Astrocyte of the cerebellum (primary cell): ENCODE data around the gene GID8.

Source experiments
- DNase-seq: peaks from one replicate; pipeline ENCODE4 v3.0.0-alpha.2; 2011; ENCODE audit warnings: low read depth
- H3K4me3 ChIP-seq: 2 replicates; pipeline ENCODE4 v1.5.1; 2011; ENCODE audit warnings: mild to moderate bottlenecking, low read depth, low read length, moderate library complexity
- CTCF ChIP-seq: IDR thresholded peaks from 2 replicates; pipeline ENCODE4 v1.5.1; 2012; ENCODE audit warnings: low read length, low read depth, moderate library complexity, mild to moderate bottlenecking; ENCODE audit errors: missing control alignments
- in situ Hi-C: cut with HindIII; loops from 2 replicates; pipeline ENCODE4 v1.10.0; 2017; ENCODE audit warnings: low sequenced_read_pairs

The GID8 gene

GRCh38 chr20:62952373-62952967 lies 14.5 kb downstream of the GID8 start, which contains the start of gene SLC17A9:
SLC17A9 (plus strand) TSS chr20:62952709; CDS start chr20:62952831, 122 bp downstream.
- in situ Hi-C loops: no loop called here
- H3K4me3 ChIP-seq: no peak within 1 kb of the TSS
- no peak for TF ChIP-seq CTCF
- no peak for DNase-seq

GRCh38 chr20:62952968-62953838 lies 15.3 kb downstream of the GID8 start:
- TF ChIP-seq CTCF: no peak
- no peak overlapping the region for H3K4me3 ChIP-seq
- DNase-seq: no peak
- in situ Hi-C loops: no loop called here

- no peak overlapping the region for H3K4me3 ChIP-seq
- DNase-seq: no peak
- no peak for TF ChIP-seq CTCF
- in situ Hi-C loops: no loop called here
Observed at GRCh38 chr20:62953839-62954703, 16.1 kb downstream of the GID8 start.

GRCh38 chr20:62955519-62956386 lies 17.8 kb downstream of the GID8 start:
- H3K4me3 ChIP-seq: no peak overlapping the region
- in situ Hi-C loops: no loop called here
- DNase-seq: no peak
- TF ChIP-seq CTCF: no peak

- no peak for TF ChIP-seq CTCF
Observed at GRCh38 chr20:62956387-62957135, 18.6 kb downstream of the GID8 start.

More at GRCh38 chr20:62956387-62957135, 18.6 kb downstream of the GID8 start:
- no peak overlapping the region for H3K4me3 ChIP-seq
- DNase-seq: no peak
- in situ Hi-C loops: no loop called here
